Testis (tissue), 3 donors: ENCODE data around the gene METTL26. TPM values are rescaled to one million over a fixed set of nuclear protein-coding genes. Genes with fewer than 3 reads are reported as not detected.

Source experiments
- DNase-seq: peaks from one replicate; pipeline ENCODE4 v3.0.0-alpha.2; 2019
- H3K27ac ChIP-seq, 2 donors: fragments of 200-600 bp; sonication (generic); one replicate each; pipeline ENCODE4 v1.5.1; 2019
- H3K27me3 ChIP-seq: fragments of 200-600 bp; sonication (generic); one replicate; pipeline ENCODE4 v1.5.1; 2019
- H3K36me3 ChIP-seq: fragments of 200-600 bp; sonication (generic); one replicate; pipeline ENCODE4 v1.5.1; 2017; ENCODE audit warnings: low read depth; ENCODE audit errors: missing control alignments
- H3K4me1 ChIP-seq: fragments of 200-600 bp; sonication (generic); one replicate; pipeline ENCODE4 v1.5.1; 2019
- H3K4me3 ChIP-seq, 2 donors: fragments of 200-600 bp; sonication (generic); one replicate each; pipeline ENCODE4 v1.5.1; 2017 to 2019
- H3K9me3 ChIP-seq: fragments of 200-600 bp; sonication (generic); one replicate; pipeline ENCODE4 v1.5.1; 2017
- CTCF ChIP-seq, 3 experiments: fragments of 450-650 bp in 2 of 3; fragments of 200-600 bp in 1 of 3; sonication (generic) in 1 of 3; IDR thresholded peaks; one replicate each; pipeline ENCODE4 v1.5.1; 2016 to 2019; ENCODE audit warnings: antibody characterized with exemption in 3 of 3, mild to moderate bottlenecking in 2 of 3, moderate library complexity in 1 of 3
- POLR2A ChIP-seq: fragments of 450-650 bp; IDR thresholded peaks from one replicate; pipeline ENCODE4 v1.6.1; 2017; ENCODE audit warnings: antibody characterized with exemption, mild to moderate bottlenecking, moderate library complexity
- WGBS, 2 donors: methylation state at CpG; one replicate each; pipeline ENCODE4 v1.1.5; 2018; 5-methylcytosine and 5-hydroxymethylcytosine counted together
- intact Hi-C: fragments of 100-400 bp; cut with DNase I; formaldehyde crosslinking; loops from one replicate; pipeline ENCODE4 v1.15.1; 2023; ENCODE audit warnings: low total_unique reads
- polyA plus RNA-seq: library from polyadenylated mRNA; stranded (reverse); fragments of 350-450 nt; fragmentation: Illumina TruSeq; extraction: RNeasy Lipid Tissue Mini Kit (QIAGEN cat#74804); gene quantifications from one replicate; pipeline ENCODE4 v1.2.3, GENCODE V29; 2014; ENCODE audit warnings: low read depth, low replicate concordance; ENCODE audit not compliant: insufficient read depth
- total RNA-seq, 2 donors: library from RNA; depleted of rRNA; stranded (reverse); fragments of >200 nt; gene quantifications; one replicate each; pipeline ENCODE4 v1.2.3, GENCODE V29; 2016

The METTL26 gene
- total and polyA plus RNA-seq, 3 donors from 2014 or later: 72.1 to 185 (median 161) TPM

GRCh38 chr16:619476-620100 is 16.5 kb downstream of the METTL26 start:
- DNase-seq: no peak
- no peaks in the 10 kb centered on the region for H3K9me3 ChIP-seq
- TF ChIP-seq POLR2A (no peak), CTCF (IDR thresholded peaks at IDR 0.05) (no peak)
- intact Hi-C loops: no loop called here
- 91 to 99% methylated on average over 13 to 20 of the region's 20 CpGs for WGBS, 2 donors
- H3K36me3 ChIP-seq: no peaks in the 10 kb centered on the region
- no peak overlapping the region for H3K27ac ChIP-seq
- H3K27me3 ChIP-seq: no peaks in the 10 kb centered on the region
- H3K4me1 ChIP-seq: peaks cover 4% of the 10 kb centered on the region
- no peak overlapping the region for H3K4me3 ChIP-seq

GRCh38 chr16:617855-618254 is 18.2 kb downstream of the METTL26 start:
- H3K4me1 ChIP-seq: peaks cover 4% of the 10 kb centered on the region
- H3K27ac ChIP-seq: no peak overlapping the region
- 90 to 92% methylated on average over 14 to 16 of the region's 16 CpGs for whole genome bisulfite sequencing, 2 donors
- TF ChIP-seq CTCF (IDR thresholded peaks at IDR 0.05) (no peak), POLR2A (no peak)
- H3K27me3 ChIP-seq: no peaks in the 10 kb centered on the region
- no peak for DNase-seq
- H3K9me3 ChIP-seq: no peaks in the 10 kb centered on the region
- H3K4me3 ChIP-seq: no peak overlapping the region
- H3K36me3 ChIP-seq: no peaks in the 10 kb centered on the region
- intact Hi-C loops: no loop called here

- TF ChIP-seq POLR2A (no peak), CTCF (IDR thresholded peaks at IDR 0.05) (no peak)
- 96 to 97% methylated on average over 26 to 38 of the region's 39 CpGs for WGBS, 2 donors
- peaks cover 4% of the 10 kb centered on the region for H3K4me1 ChIP-seq
- no peaks in the 10 kb centered on the region for H3K27me3 ChIP-seq
- intact Hi-C loops: no loop called here
- no peak overlapping the region for H3K4me3 ChIP-seq
- DNase-seq: no peak
- H3K27ac ChIP-seq: no peak overlapping the region
- H3K36me3 ChIP-seq: no peaks in the 10 kb centered on the region
- no peaks in the 10 kb centered on the region for H3K9me3 ChIP-seq
These were observed 19.1 kb downstream of the METTL26 start for GRCh38 chr16:616733-617586.

- Histone ChIP-seq H3K4me3 (no peak overlapping the region), H3K27ac (no peak overlapping the region), H3K4me1 (no peaks in the 10 kb centered on the region), H3K9me3 (no peaks in the 10 kb centered on the region), H3K36me3 (no peaks in the 10 kb centered on the region), H3K27me3 (no peaks in the 10 kb centered on the region)
- no peak for TF ChIP-seq POLR2A
- no peak for TF ChIP-seq CTCF (IDR thresholded peaks at IDR 0.05)
- 91 to 92% methylated on average over 13 of the region's 13 CpGs for WGBS, 2 donors
- no peak for DNase-seq
- intact Hi-C loops: no loop called here
These were observed 21.0 kb downstream of the METTL26 start for GRCh38 chr16:615122-615521.
